Upper lobe of left lung (tissue), 6 donors: ENCODE results near the gene APOA1. TPM values are rescaled to one million over a fixed set of nuclear protein-coding genes. Genes with fewer than 3 reads are reported as not detected.
A peak's percentile ranks its signal among the peaks of the same experiment; 100 is the strongest.

Experiments
- ATAC-seq, 2 donors: fragments of 200-7000 bp; cut with Tn5 transposase; one replicate each; pipeline ENCODE4 v1.9.1; 2022; ENCODE audit warnings: mild to moderate bottlenecking in 2 of 2, moderate library complexity in 2 of 2; ENCODE audit not compliant: low FRiP score in 2 of 2
- DNase-seq, 2 donors: peaks; one replicate each; pipeline ENCODE4 v3.0.0-alpha.2; 2019 to 2020
- H3K27ac ChIP-seq, 4 donors: fragments of 200-600 bp; sonication (generic); one replicate each; pipeline ENCODE4 v1.5.1; 2016 to 2019
- H3K27me3 ChIP-seq, 4 donors: fragments of 200-600 bp; sonication (generic); one replicate each; pipeline ENCODE4 v1.5.1; 2017 to 2019
- H3K36me3 ChIP-seq, 4 donors: fragments of 200-600 bp; sonication (generic); one replicate each; pipeline ENCODE4 v1.5.1; 2016 to 2019
- H3K4me1 ChIP-seq, 4 donors: fragments of 200-600 bp; sonication (generic); one replicate each; pipeline ENCODE4 v1.5.1; 2018 to 2019
- H3K4me3 ChIP-seq, 4 donors: fragments of 200-600 bp; sonication (generic); one replicate each; pipeline ENCODE4 v1.5.1; 2017 to 2019; ENCODE audit warnings: mild to moderate bottlenecking in 2 of 4, moderate library complexity in 1 of 4
- H3K9me3 ChIP-seq, 4 donors: fragments of 200-600 bp; sonication (generic); one replicate each; pipeline ENCODE4 v1.5.1; 2018 to 2019
- CTCF ChIP-seq, 6 experiments: fragments of 450-650 bp in 4 of 6; fragments of 200-600 bp in 2 of 6; sonication (generic) in 2 of 6; IDR thresholded peaks; one replicate each; pipeline ENCODE4 v1.5.1; 2016 to 2019; ENCODE audit warnings: antibody characterized with exemption in 6 of 6
- EP300 ChIP-seq, 4 donors: sonication (generic); formaldehyde crosslinking; IDR thresholded peaks; one replicate each; pipeline ENCODE4 v1.5.1; 2017; ENCODE audit warnings: antibody characterized with exemption in 4 of 4, control low read depth in 2 of 4
- POLR2A ChIP-seq, 4 donors: fragments of 450-650 bp; IDR thresholded peaks; one replicate each; pipeline ENCODE4 v1.5.1; 2016 to 2017; ENCODE audit warnings: antibody characterized with exemption in 4 of 4, mild to moderate bottlenecking in 2 of 4
- POLR2AphosphoS5 ChIP-seq, 2 donors: sonication (generic); formaldehyde crosslinking; IDR thresholded peaks; one replicate each; pipeline ENCODE4 v1.5.1; 2017; ENCODE audit warnings: antibody characterized with exemption in 2 of 2
- whole genome bisulfite sequencing, 2 donors: methylation state at CpG; one replicate each; pipeline ENCODE4 v1.1.5; 2017 to 2018; 5-methylcytosine and 5-hydroxymethylcytosine counted together
- total RNA-seq, 6 donors: library from RNA; depleted of rRNA in 4 of 6; stranded (reverse); fragments of >200 nt in 4 of 6; gene quantifications; one replicate each; pipeline versions ENCODE4 v1.1.0 to v1.2.1, GENCODE V29; 2016 to 2021
- donor health status: DM: no; HTN: no; CAD: no; lungs with moderate emphysema.
- donor health status: DM: no; HTN: yes; CAD: no; lungs with severe emphysema.

The APOA1 gene
- total RNA-seq, 6 donors from 2014 or later, result 3.1 to 36.0 (median 5.9) TPM

DNA sequence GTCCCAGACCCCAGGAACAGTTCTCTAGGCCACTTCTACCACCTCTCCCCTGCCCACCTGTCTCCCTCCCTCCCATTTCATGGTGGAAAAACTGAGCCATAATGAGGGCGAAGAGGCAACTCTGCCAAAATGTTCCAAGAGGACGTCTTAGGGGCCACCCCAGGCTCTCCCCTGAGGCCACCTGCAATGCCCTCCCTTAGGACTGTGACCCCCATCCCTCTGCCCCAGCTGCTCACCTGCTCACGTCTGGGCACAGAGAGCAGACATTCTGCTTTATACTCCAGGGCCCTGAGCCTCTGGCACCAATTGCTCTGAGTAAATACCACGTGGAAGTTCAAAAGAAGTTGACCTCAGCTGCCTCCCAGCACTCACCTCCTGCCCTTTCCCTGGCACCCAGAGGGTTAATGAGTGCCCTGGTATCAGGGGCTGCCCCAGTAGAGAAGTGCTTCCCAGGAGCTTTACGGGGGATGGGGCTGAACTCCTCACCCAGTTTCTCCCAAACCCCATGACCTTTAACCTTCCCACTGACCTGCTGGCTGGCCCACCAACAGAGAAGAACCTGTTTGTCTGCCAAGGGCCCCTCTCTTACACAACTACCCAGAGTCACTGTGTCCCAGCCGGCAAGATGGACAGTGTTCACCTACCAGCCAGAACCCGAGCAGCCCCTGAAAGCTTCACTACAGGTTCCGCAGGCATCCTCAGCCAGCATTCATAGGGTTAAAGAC lies 45.1 kb downstream of the APOA1 start:
- no peak overlapping the region for H3K27ac ChIP-seq
- H3K9me3 ChIP-seq, result no peaks in the 10 kb centered on the region
- peaks cover 8 to 24% (median 15%) of the 10 kb centered on the region in 4 donors for H3K4me1 ChIP-seq
- no peaks in the 10 kb centered on the region for H3K27me3 ChIP-seq
- no peak for DNase-seq
- TF ChIP-seq POLR2AphosphoS5 (IDR thresholded peaks at IDR 0.05), result no peak
- TF ChIP-seq EP300 (IDR thresholded peaks at IDR 0.05), result no peak
- no peak for TF ChIP-seq POLR2A (IDR thresholded peaks at IDR 0.05)
- no peak for TF ChIP-seq CTCF (IDR thresholded peaks at IDR 0.05)
- no peak for ATAC-seq
- no peaks in the 10 kb centered on the region for H3K36me3 ChIP-seq
- 83 to 85% methylated on average over 8 of the region's 8 CpGs for WGBS, 2 donors
- no peak overlapping the region for H3K4me3 ChIP-seq

DNA sequence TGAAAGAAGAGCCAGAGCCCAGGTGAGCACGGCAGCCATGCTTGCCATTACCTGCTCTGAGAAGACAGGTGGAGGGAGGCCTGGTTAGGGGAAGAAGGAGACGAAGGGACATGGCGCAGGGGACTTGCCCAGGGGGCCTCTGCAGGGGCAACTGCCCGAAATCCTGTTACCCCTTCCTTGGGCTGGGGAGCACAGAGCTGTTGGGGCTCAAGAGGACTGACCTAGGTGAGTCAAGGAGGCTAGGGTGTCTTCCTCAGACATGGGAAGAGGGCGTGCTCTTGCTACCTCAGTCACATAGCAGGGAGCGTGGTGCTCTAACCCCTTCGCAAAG lies 45.6 kb downstream of the APOA1 start, which contains the start of gene APOA5:
Gene APOA5, minus strand, starts transcription at position 67 of the 331 bp plus-strand sequence. Its CDS starts 19 bp downstream, at position 48.
- no peak for TF ChIP-seq CTCF (IDR thresholded peaks at IDR 0.05)
- TF ChIP-seq EP300 (IDR thresholded peaks at IDR 0.05), result no peak
- no peak for TF ChIP-seq POLR2AphosphoS5 (IDR thresholded peaks at IDR 0.05)
- TF ChIP-seq POLR2A (IDR thresholded peaks at IDR 0.05), result no peak
- Histone ChIP-seq H3K4me1 (peaks cover 12 to 29% (median 20%) of the 10 kb centered on the region in 4 donors), H3K27ac (no peak within 1 kb of the TSS), H3K27me3 (no peaks in the 10 kb centered on the region), H3K9me3 (no peaks in the 10 kb centered on the region), H3K36me3 (peaks cover 0 to under 1% (median 0%) of the 10 kb centered on the region in 4 donors), H3K4me3 (peak within 1 kb of the TSS in 1 of 4 donors; percentile 18)
- WGBS, 2 donors, result 95 to 96% methylated on average over 7 of the region's 7 CpGs
- ATAC-seq, result no peak
- DNase-seq, result peak in 1 of 2 donors; percentile 19

DNA sequence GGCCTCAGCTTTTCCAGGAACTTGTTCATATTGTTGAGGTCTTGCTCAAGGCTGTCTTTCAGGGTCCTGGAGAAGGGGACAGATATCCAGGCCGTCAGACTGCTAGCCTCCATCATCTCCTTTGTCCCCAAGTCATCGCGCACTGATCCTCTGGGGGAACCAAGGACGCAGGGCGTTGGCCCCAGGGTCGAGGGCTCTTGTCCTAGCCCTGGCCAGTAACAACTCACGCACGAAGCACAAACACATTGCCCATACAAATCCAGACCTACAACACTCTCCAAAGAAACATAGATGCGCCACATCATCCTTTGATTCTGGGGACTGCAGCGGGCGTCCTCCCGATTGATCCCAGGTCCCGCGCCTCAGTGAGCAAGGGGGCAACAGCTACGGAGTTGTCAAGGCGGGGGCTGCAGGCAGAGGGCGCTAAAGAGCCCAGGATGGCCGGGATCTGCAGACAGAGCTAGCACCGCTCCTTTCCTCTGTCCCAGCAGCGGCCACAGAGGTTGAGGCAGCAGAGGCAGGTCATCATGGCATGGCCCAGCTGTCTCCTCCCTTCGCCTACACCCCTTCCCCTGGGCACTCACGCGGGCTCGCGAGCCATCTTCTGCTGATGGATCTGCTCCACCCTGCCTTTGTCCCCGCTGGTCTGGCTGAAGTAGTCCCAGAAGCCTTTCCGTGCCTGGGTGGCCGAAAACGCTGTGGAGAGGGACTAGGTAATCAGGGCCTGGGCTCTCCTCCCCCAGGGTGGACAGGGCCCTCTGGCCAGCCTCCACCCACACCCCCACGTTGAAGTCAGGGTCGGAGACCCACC lies 46.2 kb downstream of the APOA1 start:
- no peaks in the 10 kb centered on the region for H3K27me3 ChIP-seq
- peak; percentile 86 to 92 for DNase-seq
- TF ChIP-seq EP300 (IDR thresholded peaks at IDR 0.05), result no peak
- TF ChIP-seq CTCF (IDR thresholded peaks at IDR 0.05), result peak; percentile 89 to 96 (median 93)
- 25 to 26% methylated on average over 22 to 31 of the region's 31 CpGs for WGBS, 2 donors
- peak; percentile 79 to 82 for ATAC-seq
- H3K36me3 ChIP-seq, result peaks cover 0 to 6% (median under 1%) of the 10 kb centered on the region in 4 donors
- no peak overlapping the region for H3K27ac ChIP-seq
- peak overlapping the region in 1 of 4 donors; percentile 18 for H3K4me3 ChIP-seq
- H3K4me1 ChIP-seq, result peaks cover 17 to 35% (median 24%) of the 10 kb centered on the region in 4 donors
- no peaks in the 10 kb centered on the region for H3K9me3 ChIP-seq

DNA sequence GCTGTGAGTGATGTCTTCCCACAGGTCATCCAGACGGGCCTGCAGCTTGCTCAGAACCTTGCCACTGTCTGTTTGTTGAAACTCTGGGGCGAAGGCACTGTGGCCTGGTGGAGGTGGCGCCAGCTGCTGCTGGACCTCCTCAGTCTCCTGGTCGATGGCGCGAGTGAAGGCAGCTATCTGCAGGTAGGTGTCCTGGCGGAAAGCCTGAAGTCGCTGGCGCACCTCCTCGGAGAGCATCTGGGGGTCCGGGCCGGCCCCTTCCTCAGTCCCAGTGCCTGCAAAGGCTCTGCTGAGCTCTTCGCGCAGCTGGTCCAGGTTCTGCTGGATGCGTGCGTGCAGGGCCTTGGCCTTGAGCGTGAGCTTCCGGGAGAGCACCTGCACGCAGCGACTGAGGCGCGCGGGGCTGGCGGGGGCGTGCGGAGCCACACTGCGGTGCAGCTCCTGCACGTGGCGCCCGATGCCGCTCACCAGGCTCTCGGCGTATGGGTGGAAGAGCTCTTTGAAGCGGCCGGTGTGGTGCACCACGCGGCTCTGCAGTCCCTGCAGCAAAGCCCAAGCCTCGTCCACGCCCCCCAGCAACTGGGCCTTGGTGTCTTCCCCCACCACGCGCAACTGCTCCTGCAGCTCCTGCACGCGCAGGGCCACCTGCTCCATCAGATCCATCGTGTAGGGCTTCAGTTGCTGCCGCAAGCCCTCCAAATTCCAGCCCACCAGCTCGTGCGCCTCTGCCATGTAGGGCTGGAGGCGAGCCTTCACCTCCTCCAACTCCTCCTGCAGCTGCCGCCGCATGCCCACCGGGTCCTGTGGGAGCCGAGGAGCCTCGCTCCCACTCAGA lies 47.0 kb downstream of the APOA1 start:
- H3K27me3 ChIP-seq, result no peaks in the 10 kb centered on the region
- no peaks in the 10 kb centered on the region for H3K9me3 ChIP-seq
- DNase-seq (peak in 1 of 2 donors; percentile 77), ATAC-seq (no peak)
- WGBS, 2 donors, result 84 to 90% methylated on average over 34 to 53 of the region's 53 CpGs
- peaks cover under 1 to 15% (median 9%) of the 10 kb centered on the region in 4 donors for H3K36me3 ChIP-seq
- peaks cover 17 to 40% (median 24%) of the 10 kb centered on the region in 4 donors for H3K4me1 ChIP-seq
- no peak for TF ChIP-seq POLR2A (IDR thresholded peaks at IDR 0.05)
- no peak for TF ChIP-seq CTCF (IDR thresholded peaks at IDR 0.05)
- TF ChIP-seq EP300 (IDR thresholded peaks at IDR 0.05), result no peak
- no peak for TF ChIP-seq POLR2AphosphoS5 (IDR thresholded peaks at IDR 0.05)
- no peak overlapping the region for H3K4me3 ChIP-seq
- no peak overlapping the region for H3K27ac ChIP-seq
